ENCODE measurements around the gene GFOD2. TPM values are rescaled to one million over a fixed set of nuclear protein-coding genes. Genes with fewer than 3 reads are reported as not detected.

GFOD2 gene
- total RNA-seq, 2 experiments from 2014 or later = 16.2 to 18.0 TPM

GRCh38 chr16:67652578-67653127 lies 66.5 kb downstream of the GFOD2 start:
- POLR2A ChIA-PET = no interaction called here
- no TSS peak for BruUV-seq (replicated peaks)

DNA sequence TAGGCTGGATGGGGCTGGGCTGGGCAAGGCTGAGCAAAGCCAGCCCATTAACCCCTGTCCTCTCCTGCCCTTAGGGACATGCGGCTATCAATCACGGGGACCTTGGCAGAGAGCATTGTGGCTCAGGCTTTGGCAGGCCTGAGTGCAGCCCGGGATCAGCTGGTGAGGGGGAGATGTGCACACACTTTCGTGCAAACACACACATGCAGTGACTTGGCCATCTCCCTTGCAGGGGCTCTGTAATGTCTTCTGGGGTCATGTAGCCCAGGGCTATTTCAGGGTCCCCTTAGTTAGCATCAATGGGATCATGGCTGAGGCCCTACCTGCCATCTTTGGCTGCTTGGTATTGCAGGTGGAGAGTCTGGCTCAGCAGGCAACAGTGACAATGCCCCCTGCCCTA lies 67.3 kb downstream of the GFOD2 start:
- no TSS peak for BruUV-seq (replicated peaks)
- no peak overlapping the region for H3K4me3 ChIP-seq (ENCODE audit: low read depth, low read length, poor library complexity, severe bottlenecking)
- H3K9me3 ChIP-seq (ENCODE audit: low read length) = no peaks in the 10 kb centered on the region
- H3K36me3 ChIP-seq (ENCODE audit: insufficient read depth, low read length) = peaks cover 84% of the 10 kb centered on the region
- no peaks in the 10 kb centered on the region for H3K79me2 ChIP-seq (ENCODE audit: insufficient read depth, low read depth, low read length)
- no peaks in the 10 kb centered on the region; the same call in 1 of the 2 replicates for H4K20me1 ChIP-seq (ENCODE audit: insufficient read depth, low read length)
- no peak overlapping the region for H2AFZ ChIP-seq (ENCODE audit: low read length)
- no peak overlapping the region for H3K4me2 ChIP-seq (ENCODE audit: low read length)
- H3K9me2 ChIP-seq (ENCODE audit: insufficient read depth, low read length) = no peaks in the 10 kb centered on the region
- ChIA-PET CTCF (ENCODE audit: unreplicated experiment) (no interaction called here), POLR2A (no interaction called here)
- H3K27ac ChIP-seq (ENCODE audit: low read depth, low read length, poor library complexity, severe bottlenecking) = no peak overlapping the region
- peaks cover under 1% of the 10 kb centered on the region for H3K4me1 ChIP-seq (ENCODE audit: insufficient read depth, low read length, poor library complexity, severe bottlenecking)
- TF ChIP-seq EZH2phosphoT487 (IDR thresholded peaks at IDR 0.05; ENCODE audit: borderline replicate concordance, low read depth, low read length) (no peak), CTCF (conservative IDR thresholded peaks at IDR 0.05; ENCODE audit: low read length) (no peak)
- intact Hi-C loops (cut with micrococcal nuclease; ENCODE audit: unreplicated experiment) = no loop called here
- no peak for DNase-seq (ENCODE audit: low spot score)

More at GRCh38 chr16:67652578-67653127, 66.5 kb downstream of the GFOD2 start:
- CTCF ChIA-PET (ENCODE audit: unreplicated experiment) = no interaction called here
- intact Hi-C loops (cut with micrococcal nuclease; ENCODE audit: unreplicated experiment) = no loop called here
- Histone ChIP-seq H3K36me3 (ENCODE audit: insufficient read depth, low read length) (peaks cover 86% of the 10 kb centered on the region), H3K79me2 (ENCODE audit: insufficient read depth, low read depth, low read length) (no peaks in the 10 kb centered on the region), H3K4me3 (ENCODE audit: low read depth, low read length, poor library complexity, severe bottlenecking) (no peak overlapping the region), H3K27ac (ENCODE audit: low read depth, low read length, poor library complexity, severe bottlenecking) (no peak overlapping the region), H4K20me1 (ENCODE audit: insufficient read depth, low read length) (no peaks in the 10 kb centered on the region; the same call in 1 of the 2 replicates), H3K4me2 (ENCODE audit: low read length) (no peak overlapping the region), H2AFZ (ENCODE audit: low read length) (no peak overlapping the region), H3K9me2 (ENCODE audit: insufficient read depth, low read length) (no peaks in the 10 kb centered on the region), H3K4me1 (ENCODE audit: insufficient read depth, low read length, poor library complexity, severe bottlenecking) (no peaks in the 10 kb centered on the region), H3K9me3 (ENCODE audit: low read length) (no peaks in the 10 kb centered on the region)
- DNase-seq (ENCODE audit: low spot score) = no peak
- TF ChIP-seq CTCF (conservative IDR thresholded peaks at IDR 0.05; ENCODE audit: low read length) = no peak
- no peak for TF ChIP-seq EZH2phosphoT487 (IDR thresholded peaks at IDR 0.05; ENCODE audit: borderline replicate concordance, low read depth, low read length)

DNA sequence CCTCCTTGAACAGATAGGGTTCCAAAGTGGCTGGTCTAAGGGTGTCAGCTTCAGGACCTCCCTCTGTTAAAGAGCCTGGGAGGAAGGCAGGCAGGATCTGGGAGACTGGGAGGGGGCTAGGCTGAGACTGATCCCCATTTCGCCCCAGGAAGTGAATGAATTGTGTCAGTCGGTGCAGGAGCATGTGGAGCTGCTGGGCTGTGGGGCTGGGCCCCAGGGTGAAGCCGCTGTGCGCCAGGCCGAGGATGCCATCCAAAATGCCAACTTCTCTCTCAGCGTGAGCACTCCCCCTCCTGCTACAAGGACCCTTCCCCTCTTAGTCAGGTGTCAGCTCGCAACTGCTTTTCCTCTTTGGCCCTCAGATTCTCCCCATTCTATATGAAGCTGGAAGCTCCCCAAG lies 68.1 kb downstream of the GFOD2 start:
- CTCF ChIA-PET (ENCODE audit: unreplicated experiment) = no interaction called here

More for the DNA sequence above, 68.1 kb downstream of the GFOD2 start:
- no peak for DNase-seq (ENCODE audit: low spot score)
- H3K9me3 ChIP-seq (ENCODE audit: low read length) = no peaks in the 10 kb centered on the region
- peaks cover 5% of the 10 kb centered on the region; the same call in 1 of the 2 replicates for H3K79me2 ChIP-seq (ENCODE audit: insufficient read depth, low read depth, low read length)
- H3K27ac ChIP-seq (ENCODE audit: low read depth, low read length, poor library complexity, severe bottlenecking) = no peak overlapping the region
- H3K4me1 ChIP-seq (ENCODE audit: insufficient read depth, low read length, poor library complexity, severe bottlenecking) = peaks cover 8% of the 10 kb centered on the region
- POLR2A ChIA-PET = interaction anchor here (1.6 kb wide), 1 partner anchor 9 kb away, joined by 4 read pairs; the partner anchor contains the start of gene ACD
- H3K9me2 ChIP-seq (ENCODE audit: insufficient read depth, low read length) = no peaks in the 10 kb centered on the region
- intact Hi-C loops (cut with micrococcal nuclease; ENCODE audit: unreplicated experiment) = no loop called here
- peaks cover 84% of the 10 kb centered on the region for H3K36me3 ChIP-seq (ENCODE audit: insufficient read depth, low read length)
- no peaks in the 10 kb centered on the region; the same call in 1 of the 2 replicates for H4K20me1 ChIP-seq (ENCODE audit: insufficient read depth, low read length)
- BruUV-seq (replicated peaks) = no TSS peak
- H3K4me3 ChIP-seq (ENCODE audit: low read depth, low read length, poor library complexity, severe bottlenecking) = no peak overlapping the region
- TF ChIP-seq EZH2phosphoT487 (IDR thresholded peaks at IDR 0.05; ENCODE audit: borderline replicate concordance, low read depth, low read length) = no peak
- TF ChIP-seq CTCF (conservative IDR thresholded peaks at IDR 0.05; ENCODE audit: low read length) = no peak
- H2AFZ ChIP-seq (ENCODE audit: low read length) = no peak overlapping the region
- H3K4me2 ChIP-seq (ENCODE audit: low read length) = no peak overlapping the region

Measured in OCI-LY7 (cell line).